ENCODE measurements around the gene TUBA8.

The TUBA8 gene

DNA sequence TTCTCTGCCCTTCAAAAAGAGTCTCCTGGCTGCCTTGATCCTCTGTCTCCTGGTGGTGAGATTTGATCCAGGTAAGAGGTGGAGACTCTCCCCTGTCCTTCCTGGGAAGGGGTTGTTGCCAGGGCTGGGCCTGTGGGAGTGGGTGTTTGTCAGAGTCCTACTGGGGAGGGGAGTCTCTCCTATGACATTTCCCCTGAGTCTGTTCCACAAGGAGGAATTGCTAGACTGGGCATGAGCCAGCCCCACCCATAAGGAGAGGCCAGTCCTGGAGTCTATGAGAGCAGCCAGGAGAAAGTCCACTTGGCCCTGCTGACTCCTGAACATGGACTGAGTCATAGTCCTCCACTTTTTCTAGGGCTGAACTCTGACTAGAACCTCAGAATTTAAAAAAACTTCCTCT lies 25.4 kb upstream of the TUBA8 start:
- no peak for ATAC-seq
- TF ChIP-seq ZNF8 (CRISPR knock-in tag; IDR thresholded peaks at IDR 0.05) (no peak), SNAI2 (CRISPR knock-in tag; IDR thresholded peaks at IDR 0.05) (no peak), CSDC2 (CRISPR knock-in tag; IDR thresholded peaks at IDR 0.05) (no peak), TCF4 (CRISPR knock-in tag; IDR thresholded peaks at IDR 0.05; ENCODE audit: borderline replicate concordance) (no peak), TSHZ2 (CRISPR knock-in tag; IDR thresholded peaks at IDR 0.05) (no peak)

- TF ChIP-seq ARNTL (CRISPR knock-in tag; IDR thresholded peaks at IDR 0.05; ENCODE audit: borderline replicate concordance, low read depth) (no peak), RARB (CRISPR knock-in tag; IDR thresholded peaks at IDR 0.05) (no peak), ZC3H10 (CRISPR knock-in tag; IDR thresholded peaks at IDR 0.05) (no peak), TSHZ2 (CRISPR knock-in tag; IDR thresholded peaks at IDR 0.05) (no peak), TCF4 (CRISPR knock-in tag; IDR thresholded peaks at IDR 0.05; ENCODE audit: borderline replicate concordance) (no peak), BACH2 (CRISPR knock-in tag; IDR thresholded peaks at IDR 0.05; ENCODE audit: borderline replicate concordance) (no peak), ZFP30 (CRISPR knock-in tag; IDR thresholded peaks at IDR 0.05) (no peak), ISL1 (CRISPR knock-in tag; IDR thresholded peaks at IDR 0.05) (no peak), ESRRG (CRISPR knock-in tag; IDR thresholded peaks at IDR 0.05) (no peak), ZNF565 (CRISPR knock-in tag; conservative IDR thresholded peaks at IDR 0.05; ENCODE audit: low read depth) (no peak), ZNF8 (CRISPR knock-in tag; IDR thresholded peaks at IDR 0.05) (no peak), SNAI2 (CRISPR knock-in tag; IDR thresholded peaks at IDR 0.05) (no peak), ZNF70 (CRISPR knock-in tag; IDR thresholded peaks at IDR 0.05) (no peak), OSR1 (CRISPR knock-in tag; IDR thresholded peaks at IDR 0.05) (no peak), CSDC2 (CRISPR knock-in tag; IDR thresholded peaks at IDR 0.05) (no peak)
- TF ChIP-seq, protein P1, sequence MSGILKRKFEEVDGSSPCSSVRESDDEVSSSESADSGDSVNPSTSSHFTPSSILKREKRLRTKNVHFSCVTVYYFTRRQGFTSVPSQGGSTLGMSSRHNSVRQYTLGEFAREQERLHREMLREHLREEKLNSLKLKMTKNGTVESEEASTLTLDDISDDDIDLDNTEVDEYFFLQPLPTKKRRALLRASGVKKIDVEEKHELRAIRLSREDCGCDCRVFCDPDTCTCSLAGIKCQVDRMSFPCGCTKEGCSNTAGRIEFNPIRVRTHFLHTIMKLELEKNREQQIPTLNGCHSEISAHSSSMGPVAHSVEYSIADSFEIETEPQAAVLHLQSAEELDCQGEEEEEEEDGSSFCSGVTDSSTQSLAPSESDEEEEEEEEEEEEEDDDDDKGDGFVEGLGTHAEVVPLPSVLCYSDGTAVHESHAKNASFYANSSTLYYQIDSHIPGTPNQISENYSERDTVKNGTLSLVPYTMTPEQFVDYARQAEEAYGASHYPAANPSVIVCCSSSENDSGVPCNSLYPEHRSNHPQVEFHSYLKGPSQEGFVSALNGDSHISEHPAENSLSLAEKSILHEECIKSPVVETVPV (CRISPR knock-in tag; IDR thresholded peaks at IDR 0.05), result no peak
- TF ChIP-seq, protein P2, sequence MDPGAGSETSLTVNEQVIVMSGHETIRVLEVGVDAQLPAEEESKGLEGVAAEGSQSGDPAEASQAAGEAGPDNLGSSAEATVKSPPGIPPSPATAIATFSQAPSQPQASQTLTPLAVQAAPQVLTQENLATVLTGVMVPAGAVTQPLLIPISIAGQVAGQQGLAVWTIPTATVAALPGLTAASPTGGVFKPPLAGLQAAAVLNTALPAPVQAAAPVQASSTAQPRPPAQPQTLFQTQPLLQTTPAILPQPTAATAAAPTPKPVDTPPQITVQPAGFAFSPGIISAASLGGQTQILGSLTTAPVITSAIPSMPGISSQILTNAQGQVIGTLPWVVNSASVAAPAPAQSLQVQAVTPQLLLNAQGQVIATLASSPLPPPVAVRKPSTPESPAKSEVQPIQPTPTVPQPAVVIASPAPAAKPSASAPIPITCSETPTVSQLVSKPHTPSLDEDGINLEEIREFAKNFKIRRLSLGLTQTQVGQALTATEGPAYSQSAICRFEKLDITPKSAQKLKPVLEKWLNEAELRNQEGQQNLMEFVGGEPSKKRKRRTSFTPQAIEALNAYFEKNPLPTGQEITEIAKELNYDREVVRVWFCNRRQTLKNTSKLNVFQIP (CRISPR knock-in tag; IDR thresholded peaks at IDR 0.05; ENCODE audit: borderline replicate concordance, low read depth), result no peak
- TF ChIP-seq, protein P3, sequence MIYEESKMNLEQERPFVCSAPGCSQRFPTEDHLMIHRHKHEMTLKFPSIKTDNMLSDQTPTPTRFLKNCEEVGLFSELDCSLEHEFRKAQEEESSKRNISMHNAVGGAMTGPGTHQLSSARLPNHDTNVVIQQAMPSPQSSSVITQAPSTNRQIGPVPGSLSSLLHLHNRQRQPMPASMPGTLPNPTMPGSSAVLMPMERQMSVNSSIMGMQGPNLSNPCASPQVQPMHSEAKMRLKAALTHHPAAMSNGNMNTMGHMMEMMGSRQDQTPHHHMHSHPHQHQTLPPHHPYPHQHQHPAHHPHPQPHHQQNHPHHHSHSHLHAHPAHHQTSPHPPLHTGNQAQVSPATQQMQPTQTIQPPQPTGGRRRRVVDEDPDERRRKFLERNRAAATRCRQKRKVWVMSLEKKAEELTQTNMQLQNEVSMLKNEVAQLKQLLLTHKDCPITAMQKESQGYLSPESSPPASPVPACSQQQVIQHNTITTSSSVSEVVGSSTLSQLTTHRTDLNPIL (CRISPR knock-in tag; IDR thresholded peaks at IDR 0.05; ENCODE audit: low read depth), result no peak
- ATAC-seq, result no peak
These were observed 23.2 kb upstream of the TUBA8 start for GRCh38 chr22:18087350-18087855.

DNA sequence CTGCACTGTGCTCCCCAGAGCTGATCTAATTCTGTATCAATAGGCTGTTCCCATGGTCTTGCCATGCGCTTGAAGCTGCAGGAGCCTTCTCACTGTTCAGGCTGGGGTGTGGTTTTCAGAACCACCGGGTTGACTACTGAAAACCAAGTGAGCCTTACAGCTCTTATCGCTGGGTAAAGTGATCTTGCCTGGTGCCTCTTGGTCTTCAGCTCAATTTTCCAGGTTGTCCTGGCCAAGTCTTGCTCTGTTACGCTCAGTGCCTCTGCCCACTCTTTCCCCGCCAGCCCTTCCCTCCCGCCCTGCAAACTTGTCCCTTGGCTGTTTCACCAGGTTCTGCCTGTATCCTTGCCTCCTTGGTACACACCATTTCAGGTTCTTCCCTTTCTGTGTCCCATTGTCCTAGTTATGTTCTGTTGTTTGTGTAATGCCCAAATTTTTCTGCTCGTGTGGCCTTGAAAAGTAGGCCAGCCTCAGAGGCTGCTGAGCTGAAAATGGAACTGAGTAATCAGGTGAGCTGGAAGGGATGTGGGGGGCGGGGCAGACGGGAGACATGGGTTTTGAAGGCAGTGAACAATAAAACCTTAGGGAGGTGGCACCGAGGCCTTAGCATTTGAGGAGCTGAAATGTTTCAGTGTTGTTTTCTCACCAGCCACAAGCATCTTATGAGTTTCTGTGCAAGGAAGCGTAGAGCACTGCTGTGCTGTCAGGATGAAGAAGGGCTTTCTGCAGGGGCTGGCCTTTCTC lies 21.6 kb upstream of the TUBA8 start:
- no peak for TF ChIP-seq OSR1 (CRISPR knock-in tag; IDR thresholded peaks at IDR 0.05)

More for the DNA sequence above, 21.6 kb upstream of the TUBA8 start:
- no peak for ATAC-seq
